Measurements from ENCODE around the gene DPCD.
"Not testable (repeated sequence)": the region's sequence is repeated elsewhere in the genome, so short reads cannot be mapped to it uniquely, and the experiment has no call there.

DPCD gene

GRCh38 chr10:101588879-101589278 lies 758 bp downstream of the DPCD start:
- no peak for DNase-seq

GRCh38 chr10:101593331-101593730 lies 5.2 kb downstream of the DPCD start:
- DNase-seq, result not testable (repeated sequence)

GRCh38 chr10:101595591-101596433 lies 7.7 kb downstream of the DPCD start:
- DNase-seq, result peak; percentile 37

GRCh38 chr10:101597091-101597900 lies 9.2 kb downstream of the DPCD start:
- no peak for DNase-seq

- peak; percentile 83 for DNase-seq
Measured at GRCh38 chr10:101601541-101601940, 13.4 kb downstream of the DPCD start.

- DNase-seq, result peak; percentile 24
Measured at GRCh38 chr10:101602761-101603398, 14.8 kb downstream of the DPCD start.

- no peak for DNase-seq
Measured at GRCh38 chr10:101607124-101607523, 19.0 kb downstream of the DPCD start.

GRCh38 chr10:101609481-101609880 lies 21.4 kb downstream of the DPCD start:
- no peak for DNase-seq

GRCh38 chr10:101611096-101611905 lies 23.2 kb downstream of the DPCD start:
- no peak for DNase-seq

GRCh38 chr10:101612086-101612485 lies 24.0 kb downstream of the DPCD start:
- DNase-seq, result no peak

GRCh38 chr10:101612872-101613271 lies 24.8 kb downstream of the DPCD start:
- no peak for DNase-seq

GRCh38 chr10:101613646-101614045 lies 25.5 kb downstream of the DPCD start:
- no peak for DNase-seq

GRCh38 chr10:101614663-101615524 lies 26.8 kb downstream of the DPCD start:
- no peak for DNase-seq

- no peak for DNase-seq
Measured at GRCh38 chr10:101615525-101616116, 27.5 kb downstream of the DPCD start.

- DNase-seq, result no peak
Measured at GRCh38 chr10:101616415-101617101, 28.4 kb downstream of the DPCD start.

GRCh38 chr10:101617102-101617823 lies 29.1 kb downstream of the DPCD start:
- DNase-seq, result no peak

- DNase-seq, result no peak
Measured at GRCh38 chr10:101617824-101618568, 29.9 kb downstream of the DPCD start.

GRCh38 chr10:101618871-101619270 lies 30.8 kb downstream of the DPCD start:
- DNase-seq, result no peak

- DNase-seq, result no peak
Measured at GRCh38 chr10:101619983-101620382, 31.9 kb downstream of the DPCD start.
